ENCODE measurements around the gene GRK2.
"Not testable (repeated sequence)": the region's sequence is repeated elsewhere in the genome, so short reads cannot be mapped to it uniquely, and the experiment has no call there.

Gene GRK2

DNA sequence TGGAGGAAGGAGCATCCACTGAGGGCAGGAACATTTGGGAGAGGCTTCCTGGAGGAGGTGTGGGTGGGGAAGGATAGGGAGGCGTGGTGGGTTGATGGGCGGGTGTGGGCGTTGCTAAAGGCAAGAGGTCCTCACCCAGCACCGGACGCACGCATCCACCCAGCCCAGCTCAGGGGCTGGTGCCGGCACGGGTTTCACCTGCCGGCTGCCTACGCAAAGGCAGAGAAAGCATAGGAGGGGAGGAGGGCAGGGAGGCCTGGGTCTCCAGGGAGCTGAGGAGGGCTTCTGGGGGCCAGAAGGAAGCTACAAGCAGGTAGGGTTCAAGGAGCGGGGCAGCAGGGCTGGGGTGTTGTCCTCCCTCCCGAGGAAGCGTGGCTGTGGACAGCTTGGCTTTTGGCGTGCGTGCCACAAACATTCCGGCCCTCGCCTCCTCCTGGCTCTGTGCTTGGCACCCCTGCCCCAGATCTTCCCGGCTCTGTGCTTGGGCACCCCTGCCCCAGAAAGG lies 44.8 kb downstream of the GRK2 start:
- DNase-seq (no peak), ATAC-seq (replicated peaks) (no peak)
- Mint-ChIP-seq H3K27me3 (no peaks in the 10 kb centered on the region), H3K4me1 (peaks cover 20% of the 10 kb centered on the region in 2 donors), H3K27ac (no peak overlapping the region), H3K9me3 (no peaks in the 10 kb centered on the region), H3K36me3 (peaks cover 0 to 3% of the 10 kb centered on the region in 2 donors), H3K4me3 (no peak overlapping the region)

DNA sequence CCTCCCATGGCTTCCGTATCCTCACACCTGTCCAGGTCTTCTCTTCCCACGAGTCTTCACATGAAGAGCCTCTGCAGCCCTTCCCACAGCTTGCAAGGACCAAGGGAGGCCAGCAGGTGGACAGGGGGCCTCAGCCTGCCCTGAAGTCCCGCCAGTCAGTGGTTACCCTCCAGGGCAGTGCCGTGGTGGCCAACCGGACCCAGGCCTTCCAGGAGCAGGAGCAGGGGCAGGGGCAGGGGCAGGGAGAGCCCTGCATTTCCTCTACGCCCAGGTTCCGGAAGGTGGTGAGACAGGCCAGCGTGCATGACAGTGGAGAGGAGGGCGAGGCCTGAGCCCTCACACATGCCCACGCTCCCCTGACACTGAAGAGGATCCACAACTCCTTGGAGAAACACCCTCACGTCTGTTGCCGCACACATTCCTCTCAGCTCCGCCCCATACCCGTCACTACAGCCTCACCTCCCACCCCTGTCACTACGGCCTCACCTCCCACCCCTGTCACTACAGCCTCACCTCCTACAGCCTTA lies 45.3 kb downstream of the GRK2 start:
- no peak for ATAC-seq (replicated peaks)
- Mint-ChIP-seq H3K4me3 (no peak overlapping the region), H3K27me3 (no peaks in the 10 kb centered on the region), H3K9me3 (no peaks in the 10 kb centered on the region), H3K4me1 (peaks cover 20% of the 10 kb centered on the region in 2 donors), H3K36me3 (peaks cover 0 to 3% of the 10 kb centered on the region in 2 donors), H3K27ac (peak overlapping the region; percentile 9)
- no peak for DNase-seq

DNA sequence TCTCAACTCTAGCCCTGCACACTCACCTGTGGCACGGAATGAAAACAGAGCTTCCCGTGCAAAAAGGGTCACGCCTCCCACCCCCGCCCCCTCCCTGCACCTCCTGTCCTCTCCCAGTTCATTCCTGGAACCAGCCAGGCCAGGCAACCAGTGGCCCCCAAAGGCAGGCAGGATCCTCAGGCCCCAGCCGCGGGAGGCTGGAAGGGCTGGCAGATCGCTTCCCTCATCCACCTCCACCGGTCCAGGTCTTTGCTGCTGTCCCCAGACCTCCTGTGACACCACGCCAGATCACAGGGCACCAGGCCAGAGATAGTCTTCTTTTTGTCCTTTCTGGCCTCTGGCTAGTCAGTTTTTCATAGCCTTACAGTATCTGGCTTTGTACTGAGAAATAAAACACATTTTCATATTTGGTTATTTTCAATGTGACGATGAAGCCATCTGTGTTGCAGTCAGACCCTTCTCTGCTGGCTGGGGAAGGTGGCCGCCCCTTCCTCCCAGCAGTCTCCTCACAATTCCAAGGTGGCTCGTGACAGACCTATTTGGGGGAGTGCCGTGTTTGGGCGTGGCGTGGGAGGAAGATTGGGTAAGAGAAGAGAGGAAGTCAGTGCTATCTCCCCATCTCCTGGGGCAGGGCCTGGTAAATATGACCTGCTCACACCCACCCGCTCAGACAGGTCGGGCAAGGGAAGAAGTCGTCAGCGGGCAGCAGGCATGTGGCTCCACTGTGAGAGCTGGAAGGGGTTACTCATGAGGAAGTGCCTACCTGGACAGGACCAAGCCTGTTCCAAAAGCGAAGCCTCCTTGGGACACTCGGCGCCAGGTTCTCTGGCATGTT lies 46.1 kb downstream of the GRK2 start:
- ATAC-seq (replicated peaks) = no peak
- no peak overlapping the region for H3K4me3 Mint-ChIP-seq
- no peak for DNase-seq

DNA sequence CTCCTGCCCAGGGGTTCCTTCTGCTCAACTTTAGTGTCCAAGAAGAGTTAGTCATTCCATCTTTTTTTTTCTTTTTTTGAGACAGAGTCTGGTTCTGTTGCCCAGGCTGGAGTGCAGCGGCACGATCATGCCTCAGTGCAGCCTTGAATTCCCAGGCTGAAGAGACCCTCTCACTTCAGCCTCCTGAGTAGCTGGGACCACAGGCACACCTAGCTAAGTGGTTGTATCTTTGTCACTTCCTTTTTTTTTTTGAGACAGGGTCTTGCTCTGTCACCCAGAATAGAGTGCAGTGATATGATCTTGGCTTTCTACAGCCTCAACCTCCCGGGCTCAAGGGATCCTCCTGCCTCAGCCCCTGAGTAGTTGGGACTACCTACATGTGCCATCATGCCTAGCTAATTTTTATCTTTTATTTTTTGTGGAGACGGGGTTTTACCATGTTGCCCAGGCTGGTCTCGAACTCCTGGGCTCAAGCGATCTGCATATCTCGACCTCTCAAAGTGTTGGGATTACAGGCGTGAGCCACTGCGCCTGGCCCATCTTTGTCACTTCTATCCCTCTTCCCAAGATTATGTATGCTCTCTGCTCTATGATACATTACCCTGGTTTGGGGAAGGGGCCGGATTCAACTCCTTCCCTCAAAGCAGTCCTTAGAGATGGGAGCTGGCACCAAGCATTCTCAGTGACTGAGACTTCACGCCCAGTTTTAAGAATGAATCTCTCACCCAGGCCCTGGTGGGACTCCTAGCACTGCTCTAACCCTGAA lies 47.0 kb downstream of the GRK2 start:
- Mint-ChIP-seq H3K9me3 (no peaks in the 10 kb centered on the region), H3K27me3 (no peaks in the 10 kb centered on the region), H3K27ac (peak overlapping the region; percentile 84), H3K4me1 (peaks cover 21 to 22% of the 10 kb centered on the region in 2 donors), H3K4me3 (no peak overlapping the region), H3K36me3 (peaks cover 0 to 3% of the 10 kb centered on the region in 2 donors)
- ATAC-seq (replicated peaks) = no peak
- no peak for DNase-seq

More for the DNA sequence above, 46.1 kb downstream of the GRK2 start:
- Mint-ChIP-seq H3K36me3 (peaks cover 0 to 3% of the 10 kb centered on the region in 2 donors), H3K27me3 (no peaks in the 10 kb centered on the region), H3K27ac (no peak overlapping the region), H3K9me3 (no peaks in the 10 kb centered on the region), H3K4me1 (peaks cover 20% of the 10 kb centered on the region in 2 donors)

DNA sequence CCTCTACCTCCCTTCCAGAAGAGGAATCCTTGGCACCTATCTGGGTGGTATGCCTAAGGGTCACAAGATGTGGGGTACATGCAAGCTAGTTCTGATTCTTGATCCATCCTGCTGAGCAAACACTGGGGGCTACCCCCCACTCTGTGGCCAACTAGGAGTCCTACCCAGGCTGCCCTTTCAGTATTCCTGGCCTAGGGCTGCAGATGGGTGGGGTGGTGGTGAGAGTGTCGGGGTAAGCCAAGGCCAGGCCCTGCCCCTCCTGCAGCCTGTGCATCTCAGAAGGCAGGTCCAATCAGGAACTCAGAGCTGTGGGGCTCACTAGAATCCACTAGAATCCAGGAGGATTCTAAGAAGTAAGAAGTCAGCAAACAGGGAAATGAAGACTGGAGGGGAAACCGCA lies 47.9 kb downstream of the GRK2 start:
- Mint-ChIP-seq H3K4me3 (no peak overlapping the region), H3K36me3 (peaks cover 0 to 3% of the 10 kb centered on the region in 2 donors), H3K27me3 (no peaks in the 10 kb centered on the region), H3K27ac (peak overlapping the region; percentile 0), H3K9me3 (no peaks in the 10 kb centered on the region), H3K4me1 (peaks cover 27 to 29% of the 10 kb centered on the region in 2 donors)
- ATAC-seq (replicated peaks) (no peak), DNase-seq (no peak)

DNA sequence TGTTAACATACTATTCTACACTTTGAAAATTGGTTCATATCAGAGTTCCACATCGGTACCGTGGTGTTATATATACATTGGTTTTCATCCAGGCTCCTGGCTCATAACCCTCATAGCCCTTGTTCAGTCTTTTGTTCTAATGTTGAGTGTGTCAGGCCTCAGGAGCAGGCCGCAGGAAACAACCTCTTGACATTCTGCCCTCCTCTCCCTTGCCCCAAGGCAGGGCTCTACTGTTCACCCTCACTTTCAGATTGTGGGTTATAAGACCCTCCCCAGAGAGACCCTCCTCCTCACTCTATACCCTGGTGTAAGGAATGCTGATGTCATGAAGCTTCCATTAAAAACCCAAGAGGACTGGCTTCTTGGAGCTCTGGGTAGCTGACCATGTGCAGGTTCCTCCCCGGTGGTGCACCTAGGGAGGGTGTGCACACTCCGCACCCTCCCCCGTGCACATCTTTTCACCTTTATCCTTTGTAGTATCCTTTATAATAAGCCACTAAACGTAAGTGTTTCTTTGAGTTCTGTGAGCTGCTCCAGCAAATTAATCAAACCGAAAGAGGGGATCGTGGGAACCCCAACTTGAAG lies 49.1 kb downstream of the GRK2 start:
- peak overlapping the region; percentile 14 for H3K27ac Mint-ChIP-seq
- no peak for ATAC-seq (replicated peaks)
- peaks cover 27 to 32% of the 10 kb centered on the region in 2 donors for H3K4me1 Mint-ChIP-seq

DNA sequence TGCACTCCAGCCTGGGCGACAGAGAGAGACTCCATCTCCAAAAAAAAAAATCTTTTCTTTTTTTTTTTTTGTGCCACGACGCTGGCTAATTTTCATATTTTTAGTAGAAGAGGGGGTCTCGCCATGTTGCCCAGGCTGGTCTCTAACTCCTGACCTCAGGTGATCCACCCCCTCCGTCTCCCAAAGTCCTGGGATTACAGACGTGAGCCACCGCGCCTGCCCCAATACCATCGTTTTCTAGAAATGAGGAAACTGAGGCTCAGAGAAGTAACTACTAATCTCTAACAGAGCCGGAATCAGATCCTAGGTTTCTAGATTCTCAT lies 50.6 kb downstream of the GRK2 start:
- Mint-ChIP-seq H3K27ac (peak overlapping the region; percentile 96), H3K27me3 (no peaks in the 10 kb centered on the region), H3K4me1 (peaks cover 29 to 39% of the 10 kb centered on the region in 2 donors), H3K9me3 (no peaks in the 10 kb centered on the region), H3K36me3 (no peaks in the 10 kb centered on the region), H3K4me3 (peak overlapping the region; percentile 85 to 96)
- ATAC-seq (replicated peaks) (no peak), DNase-seq (no peak)

More for the DNA sequence above, 49.1 kb downstream of the GRK2 start:
- Mint-ChIP-seq H3K9me3 (no peaks in the 10 kb centered on the region), H3K36me3 (peaks cover 0 to 3% of the 10 kb centered on the region in 2 donors), H3K4me3 (peak overlapping the region; percentile 8 to 36), H3K27me3 (no peaks in the 10 kb centered on the region)
- no peak for DNase-seq

DNA sequence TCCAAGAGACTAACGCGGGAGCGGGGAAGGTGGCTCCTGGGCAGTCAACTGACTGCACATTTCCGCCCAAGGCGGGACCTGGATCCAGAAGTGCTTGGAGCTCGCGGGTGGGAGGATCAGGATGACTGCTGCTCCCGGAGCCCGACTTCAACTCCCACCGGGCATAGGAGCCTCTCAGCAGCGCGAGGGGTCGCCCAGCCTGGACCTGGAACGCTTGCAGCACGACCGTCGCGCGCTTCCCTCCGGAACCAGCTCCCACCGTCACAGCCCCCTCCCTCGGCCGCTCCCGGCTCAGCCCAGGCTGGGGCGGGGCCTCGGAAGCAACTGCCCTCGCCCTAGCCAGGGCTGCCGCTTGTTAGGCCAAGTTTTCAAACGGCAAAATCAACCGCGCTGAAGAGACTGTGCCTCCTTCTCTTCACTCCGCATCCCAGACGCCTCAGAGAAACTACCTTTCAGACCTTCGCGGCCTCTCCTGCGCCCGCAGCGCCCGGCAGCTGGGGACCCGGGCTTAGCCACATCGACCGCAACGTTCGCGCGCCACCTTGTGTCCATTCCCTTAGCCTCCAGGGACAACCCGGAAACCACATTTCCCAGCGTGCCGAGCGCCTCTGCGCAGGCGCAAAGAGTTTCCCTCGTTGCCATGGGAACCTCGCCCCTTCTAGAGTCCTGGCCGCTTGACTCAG lies 51.1 kb downstream of the GRK2 start:
- Mint-ChIP-seq H3K27ac (peak overlapping the region; percentile 96), H3K9me3 (no peaks in the 10 kb centered on the region), H3K4me1 (peaks cover 26 to 41% of the 10 kb centered on the region in 2 donors), H3K4me3 (peak overlapping the region; percentile 85 to 96), H3K27me3 (no peaks in the 10 kb centered on the region), H3K36me3 (no peaks in the 10 kb centered on the region)
- ATAC-seq (replicated peaks) = peak; percentile 81 to 89
- DNase-seq = peak; percentile 95

DNA sequence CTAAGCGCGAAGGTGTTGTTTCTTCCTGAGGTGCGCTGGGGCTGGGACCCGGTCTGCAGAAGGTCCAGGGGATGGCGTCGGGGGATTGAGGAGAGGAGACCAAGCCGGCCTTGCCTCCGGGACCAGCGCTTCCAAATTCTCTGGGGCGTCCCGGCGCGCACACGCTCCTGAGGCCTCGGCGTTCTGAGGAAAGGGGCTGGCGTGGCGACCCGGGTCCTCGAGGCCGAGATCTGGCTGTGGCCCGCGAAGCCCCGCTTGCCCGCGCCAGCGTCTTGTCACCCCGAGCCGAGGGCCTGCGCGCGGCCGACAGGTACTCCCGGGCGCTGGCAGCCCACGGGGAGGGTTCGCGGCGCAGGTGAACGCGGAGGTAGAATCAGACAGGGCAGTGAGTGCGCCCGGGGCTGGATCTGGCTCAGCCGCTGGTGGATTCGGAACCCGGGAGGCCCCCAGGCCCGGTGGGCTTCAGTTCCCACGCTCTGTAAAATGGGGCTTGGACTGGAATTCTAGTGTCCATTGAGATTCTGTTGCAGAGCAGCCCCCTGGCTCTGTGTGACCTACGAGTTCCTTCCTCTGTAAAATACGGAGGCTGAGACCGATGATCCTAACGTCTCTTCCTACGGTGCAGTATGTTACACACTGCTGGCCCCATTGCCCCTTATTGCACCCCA lies 51.7 kb downstream of the GRK2 start:
- H3K4me3 Mint-ChIP-seq = peak overlapping the region; percentile 85 to 96
- DNase-seq (no peak), ATAC-seq (replicated peaks) (peak; percentile 30 to 33)
- H3K36me3 Mint-ChIP-seq = no peaks in the 10 kb centered on the region
- peak overlapping the region; percentile 96 for H3K27ac Mint-ChIP-seq
- H3K27me3 Mint-ChIP-seq = no peaks in the 10 kb centered on the region
- H3K9me3 Mint-ChIP-seq = no peaks in the 10 kb centered on the region
- peaks cover 20 to 40% of the 10 kb centered on the region in 2 donors for H3K4me1 Mint-ChIP-seq

DNA sequence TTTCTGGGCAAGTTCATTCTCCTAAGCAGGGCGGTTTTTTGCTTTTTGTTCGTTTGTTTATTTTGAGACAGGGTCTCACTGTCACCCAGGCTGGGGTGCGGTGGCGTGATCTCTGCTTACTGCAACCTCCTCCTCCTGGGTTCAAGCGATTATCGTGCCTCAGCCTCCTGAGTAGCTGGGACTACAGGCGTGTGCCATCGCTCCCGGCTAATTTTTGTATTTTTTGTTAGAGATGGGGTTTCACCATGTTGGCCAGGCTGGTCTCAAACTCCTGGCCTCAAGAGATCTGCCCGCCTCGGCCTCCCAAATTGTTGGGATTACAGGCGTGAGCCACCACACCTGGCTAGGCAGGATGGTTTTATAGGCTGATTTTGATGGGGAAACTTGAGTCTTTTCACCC lies 52.6 kb downstream of the GRK2 start:
- not testable (repeated sequence) for DNase-seq; H3K9me3 Mint-ChIP-seq; H3K27me3 Mint-ChIP-seq; H3K36me3 Mint-ChIP-seq; ATAC-seq (replicated peaks)
- peak overlapping the region; percentile 52 for H3K27ac Mint-ChIP-seq
- H3K4me1 Mint-ChIP-seq = peaks cover 15 to 34% of the 10 kb centered on the region in 2 donors
- peak overlapping the region in 1 of 2 donors; percentile 96 for H3K4me3 Mint-ChIP-seq

DNA sequence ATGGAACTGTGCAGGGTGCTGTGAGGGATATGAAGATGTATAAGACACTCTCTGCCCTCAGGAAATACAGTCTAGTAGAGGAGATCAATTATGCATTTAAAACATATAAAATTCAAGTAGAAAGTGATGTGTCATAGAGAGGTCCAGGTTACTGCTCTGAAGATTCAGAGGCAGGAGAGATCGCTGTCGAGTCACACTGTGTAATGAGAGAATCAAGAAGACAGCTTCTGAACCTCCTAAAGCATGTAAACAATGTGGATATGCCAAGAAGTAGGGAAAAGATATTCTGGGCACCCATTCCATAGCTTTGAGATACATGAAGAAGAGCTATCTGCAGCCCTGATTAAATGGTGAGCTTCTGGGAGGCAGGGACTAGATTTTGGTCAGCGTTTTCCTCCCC lies 53.7 kb downstream of the GRK2 start:
- Mint-ChIP-seq H3K4me1 (peaks cover 12 to 34% of the 10 kb centered on the region in 2 donors), H3K9me3 (no peaks in the 10 kb centered on the region), H3K27ac (no peak overlapping the region), H3K27me3 (no peaks in the 10 kb centered on the region), H3K36me3 (peaks cover 0 to 2% of the 10 kb centered on the region in 2 donors), H3K4me3 (no peak overlapping the region)
- DNase-seq (no peak), ATAC-seq (replicated peaks) (no peak)

DNA sequence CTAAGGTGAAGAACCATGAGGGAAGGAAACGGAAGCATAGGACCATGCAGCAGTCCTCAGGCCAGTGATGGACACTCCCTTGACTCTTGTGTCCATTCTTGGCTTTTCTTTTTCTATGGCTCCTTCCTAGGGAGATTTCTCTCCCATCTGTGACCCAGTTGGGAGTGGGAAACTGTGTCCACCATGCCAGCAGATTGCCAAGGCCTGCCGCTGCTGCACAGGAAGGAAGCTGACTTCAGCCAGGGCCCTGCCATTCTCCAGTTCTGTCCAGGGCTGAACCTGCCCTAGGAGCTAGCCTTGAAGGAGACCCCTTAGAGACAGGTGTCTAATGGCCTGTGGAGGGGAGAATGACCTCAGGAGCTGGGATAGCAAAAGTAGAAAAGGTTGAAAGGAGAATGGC lies 54.4 kb downstream of the GRK2 start:
- H3K36me3 Mint-ChIP-seq = peaks cover 0 to 2% of the 10 kb centered on the region in 2 donors
- H3K4me1 Mint-ChIP-seq = peaks cover 10 to 34% of the 10 kb centered on the region in 2 donors
- H3K9me3 Mint-ChIP-seq = no peaks in the 10 kb centered on the region
- H3K4me3 Mint-ChIP-seq = no peak overlapping the region
- DNase-seq (no peak), ATAC-seq (replicated peaks) (no peak)
- H3K27ac Mint-ChIP-seq = no peak overlapping the region
- H3K27me3 Mint-ChIP-seq = no peaks in the 10 kb centered on the region

DNA sequence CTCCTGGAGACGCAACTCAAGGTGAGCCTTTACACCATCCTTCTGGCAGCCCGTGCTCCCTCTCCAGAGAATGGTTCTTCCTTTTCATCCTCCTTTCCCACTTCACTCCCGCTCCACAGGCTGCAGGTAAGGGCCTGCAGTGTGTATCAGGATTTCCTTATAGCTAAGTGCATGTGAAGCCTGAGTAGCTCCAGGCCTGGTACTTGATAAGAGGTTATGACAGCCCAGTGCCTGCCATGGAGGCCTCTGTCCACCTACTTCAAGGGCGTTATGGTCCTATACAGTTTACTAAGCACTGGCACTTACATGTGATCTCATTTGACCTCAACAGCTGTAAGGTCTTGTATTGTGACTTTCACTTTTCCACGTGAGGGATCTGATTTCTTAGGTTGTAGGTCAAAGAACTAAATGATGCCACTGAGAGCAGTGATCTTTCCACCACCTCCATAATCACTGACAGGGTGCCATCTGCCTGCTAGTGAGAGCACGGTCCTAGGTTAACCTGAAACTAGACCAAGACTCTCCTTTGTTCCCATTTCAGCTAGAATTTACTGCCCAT lies 55.1 kb downstream of the GRK2 start:
- no peak overlapping the region for H3K4me3 Mint-ChIP-seq
- peaks cover 0 to 4% of the 10 kb centered on the region in 2 donors for H3K36me3 Mint-ChIP-seq
- H3K27ac Mint-ChIP-seq = no peak overlapping the region
- H3K4me1 Mint-ChIP-seq = peaks cover 10 to 34% of the 10 kb centered on the region in 2 donors
- H3K27me3 Mint-ChIP-seq = no peaks in the 10 kb centered on the region
- DNase-seq (no peak), ATAC-seq (replicated peaks) (no peak)
- H3K9me3 Mint-ChIP-seq = no peaks in the 10 kb centered on the region
